ENCODE measurements around the gene HEXIM2. TPM values are rescaled to one million over a fixed set of nuclear protein-coding genes. Genes with fewer than 3 reads are reported as not detected.

Gene HEXIM2
- total and polyA plus RNA-seq, 2 of the 4 experiments (the other 2 are of a cell fraction): 4.5 to 6.1 TPM

DNA sequence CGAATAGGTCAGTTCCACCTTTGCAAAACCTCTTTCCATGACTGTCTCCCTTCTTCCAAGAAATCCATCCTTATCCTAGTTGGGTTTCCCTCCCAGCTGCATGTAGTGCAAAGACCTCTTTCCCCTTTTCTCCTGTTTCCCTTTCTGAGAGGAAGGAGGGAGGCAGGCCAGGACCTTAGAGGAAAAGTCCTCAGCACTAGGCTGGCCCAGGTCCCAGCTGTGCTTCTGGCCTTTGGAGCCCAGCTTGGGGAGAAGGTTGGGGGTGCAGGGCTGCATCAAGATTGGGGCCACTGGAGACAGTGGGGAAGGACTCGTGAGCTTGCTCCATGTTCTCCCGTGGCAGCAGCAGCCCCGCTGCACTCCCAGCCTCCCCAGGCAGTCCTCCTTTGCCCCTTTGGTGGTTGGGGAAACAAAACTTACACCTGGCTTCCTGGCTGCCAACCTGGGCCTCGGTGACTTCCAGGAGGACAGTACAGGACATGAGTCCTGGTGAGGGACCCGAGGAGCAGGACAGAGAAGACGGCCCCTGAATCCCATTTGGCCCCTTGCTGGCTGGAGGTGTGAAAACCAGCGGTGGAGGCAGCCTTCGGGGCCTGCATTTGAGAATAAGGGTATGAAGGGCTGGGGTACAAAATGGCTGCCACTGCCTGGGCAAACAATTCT is 481 bp downstream of the HEXIM2 start:
- Histone ChIP-seq H2AK5ac (ENCODE audit: low read depth, low read length) (peak overlapping the region; percentile 86), H2BK15ac (ENCODE audit: low read depth, low read length) (no peak overlapping the region), H3K4me1 (ENCODE audit: control insufficient read depth, insufficient read depth, low read length) (peaks cover 17% of the 10 kb centered on the region), H2AK9ac (replicated peaks; ENCODE audit: low read depth, low read length, poor library complexity) (peak overlapping the region; percentile 78), H4K20me1 (ENCODE audit: insufficient read depth, low read length) (peaks cover 6% of the 10 kb centered on the region), H3K27me3 (ENCODE audit: control insufficient read depth, insufficient read depth, low read length) (no peaks in the 10 kb centered on the region), H4K8ac (ENCODE audit: low read depth in 2 of 2, low read length in 2 of 2) (peak overlapping the region; percentile 60 to 97), H3K14ac (replicated peaks; ENCODE audit: low read depth, low read length) (peak overlapping the region; percentile 72), H2AFZ (replicated peaks; ENCODE audit: low read length, poor library complexity) (peak overlapping the region; percentile 93), H3K4me2 (ENCODE audit: low read depth, low read length) (peak overlapping the region; percentile 85), H2BK5ac (ENCODE audit: low read depth, low read length, poor library complexity, severe bottlenecking) (peak overlapping the region; percentile 61), H4K91ac (ENCODE audit: insufficient read depth, low read depth, low read length) (peak overlapping the region; percentile 74), H3K9me1 (ENCODE audit: insufficient read depth, low read length) (peaks cover 19% of the 10 kb centered on the region), H3K18ac (ENCODE audit: low read depth, low read length) (peak overlapping the region; percentile 17; the same call in 1 of the 2 replicates), H3K23ac (ENCODE audit: low read depth, low read length) (peak overlapping the region; percentile 26), H3K4me3 (ENCODE audit: insufficient read depth, low read depth, low read length) (peak overlapping the region; percentile 21), H2BK20ac (ENCODE audit: low read depth, low read length) (0 out of 2 replicates have a peak overlapping the region, but pooled peaks have one; percentile 3), H2BK120ac (ENCODE audit: low read depth, low read length) (peak overlapping the region; percentile 2; the same call in 1 of the 2 replicates), H3K4ac (ENCODE audit: low read depth, low read length) (peak overlapping the region; percentile 45), H3K9me3 (ENCODE audit: control insufficient read depth, insufficient read depth, low read length) (no peaks in the 10 kb centered on the region), H3K56ac (ENCODE audit: extremely low read depth, insufficient read depth, low read length) (peak overlapping the region; percentile 23), H3K27ac (ENCODE audit: insufficient read depth, low read length) (peak overlapping the region; percentile 55), H3K9ac (ENCODE audit: low read depth, low read length) (peak overlapping the region; percentile 64), H3K79me1 (ENCODE audit: low read depth in 1 of 2, low read length in 2 of 2) (peaks cover 5 to 44% of the 10 kb centered on the region in 2 experiments; a peak in 3 of 4 replicates), H3K36me3 (ENCODE audit: control insufficient read depth, insufficient read depth, low read length) (no peaks in the 10 kb centered on the region), H4K5ac (ENCODE audit: low read depth, low read length) (peak overlapping the region; percentile 82)
- POLR2A ChIA-PET (ENCODE audit: unreplicated experiment): interaction anchor here (0.7 to 3.1 kb wide), 3 partner anchors 10 to 247 kb away, joined by 3 to 53 read pairs (median 6); partner anchors contain the start of gene HEXIM1
- no peak for ATAC-seq (ENCODE audit: low read depth)
- in situ Hi-C loops (cut with MboI; ENCODE audit: low sequenced_read_pairs): no loop called here
- intact Hi-C loops (cut with micrococcal nuclease): no loop called here
- BruUV-seq (replicated peaks): no TSS peak
- dilution Hi-C loops (cut with HindIII; ENCODE audit: low sequenced_read_pairs, unreplicated experiment): no loop called here
- 58% methylated on average over 2 of the region's 9 CpGs; no CpG with 5 or more reads in 1 of the 2 experiments for WGBS, 2 experiments (ENCODE audit: extremely low coverage in 2 of 2, insufficient read length in 1 of 2)
- DNase-seq: no peak
- CTCF ChIA-PET: interaction anchor here (1.2 to 3.8 kb wide), 4 partner anchors 9 to 27 kb away, joined by 4 to 18 read pairs (median 8); partner anchors contain the start of gene ACBD4
- TF ChIP-seq RCOR1 (IDR thresholded peaks at IDR 0.05; ENCODE audit: insufficient replicate concordance, low read length): no peak
- TF ChIP-seq NFE2L2 (IDR thresholded peaks at IDR 0.05; ENCODE audit: low read depth, low read length): no peak
- TF ChIP-seq MAZ (IDR thresholded peaks at IDR 0.05; ENCODE audit: borderline replicate concordance, low read depth, low read length): no peak
- TF ChIP-seq, protein P1, sequence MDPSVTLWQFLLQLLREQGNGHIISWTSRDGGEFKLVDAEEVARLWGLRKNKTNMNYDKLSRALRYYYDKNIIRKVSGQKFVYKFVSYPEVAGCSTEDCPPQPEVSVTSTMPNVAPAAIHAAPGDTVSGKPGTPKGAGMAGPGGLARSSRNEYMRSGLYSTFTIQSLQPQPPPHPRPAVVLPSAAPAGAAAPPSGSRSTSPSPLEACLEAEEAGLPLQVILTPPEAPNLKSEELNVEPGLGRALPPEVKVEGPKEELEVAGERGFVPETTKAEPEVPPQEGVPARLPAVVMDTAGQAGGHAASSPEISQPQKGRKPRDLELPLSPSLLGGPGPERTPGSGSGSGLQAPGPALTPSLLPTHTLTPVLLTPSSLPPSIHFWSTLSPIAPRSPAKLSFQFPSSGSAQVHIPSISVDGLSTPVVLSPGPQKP (IDR thresholded peaks at IDR 0.05; ENCODE audit: borderline replicate concordance, low read depth, low read length): no peak
- no peak for TF ChIP-seq RFX5 (IDR thresholded peaks at IDR 0.05; ENCODE audit: low read depth, low read length)
- TF ChIP-seq MXI1 (IDR thresholded peaks at IDR 0.05; ENCODE audit: borderline replicate concordance, low read depth, low read length): no peak
- TF ChIP-seq, protein P2, sequence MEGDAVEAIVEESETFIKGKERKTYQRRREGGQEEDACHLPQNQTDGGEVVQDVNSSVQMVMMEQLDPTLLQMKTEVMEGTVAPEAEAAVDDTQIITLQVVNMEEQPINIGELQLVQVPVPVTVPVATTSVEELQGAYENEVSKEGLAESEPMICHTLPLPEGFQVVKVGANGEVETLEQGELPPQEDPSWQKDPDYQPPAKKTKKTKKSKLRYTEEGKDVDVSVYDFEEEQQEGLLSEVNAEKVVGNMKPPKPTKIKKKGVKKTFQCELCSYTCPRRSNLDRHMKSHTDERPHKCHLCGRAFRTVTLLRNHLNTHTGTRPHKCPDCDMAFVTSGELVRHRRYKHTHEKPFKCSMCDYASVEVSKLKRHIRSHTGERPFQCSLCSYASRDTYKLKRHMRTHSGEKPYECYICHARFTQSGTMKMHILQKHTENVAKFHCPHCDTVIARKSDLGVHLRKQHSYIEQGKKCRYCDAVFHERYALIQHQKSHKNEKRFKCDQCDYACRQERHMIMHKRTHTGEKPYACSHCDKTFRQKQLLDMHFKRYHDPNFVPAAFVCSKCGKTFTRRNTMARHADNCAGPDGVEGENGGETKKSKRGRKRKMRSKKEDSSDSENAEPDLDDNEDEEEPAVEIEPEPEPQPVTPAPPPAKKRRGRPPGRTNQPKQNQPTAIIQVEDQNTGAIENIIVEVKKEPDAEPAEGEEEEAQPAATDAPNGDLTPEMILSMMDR (conservative IDR thresholded peaks at IDR 0.05; ENCODE audit: low read depth, low read length): no peak
- no peak for TF ChIP-seq CHD1 (IDR thresholded peaks at IDR 0.05; ENCODE audit: low read depth, low read length)
- no peak for TF ChIP-seq CEBPB (IDR thresholded peaks at IDR 0.05; ENCODE audit: low read depth, low read length)
- TF ChIP-seq SMC3 (IDR thresholded peaks at IDR 0.05; ENCODE audit: low read depth, low read length): no peak
- TF ChIP-seq, protein P3, sequence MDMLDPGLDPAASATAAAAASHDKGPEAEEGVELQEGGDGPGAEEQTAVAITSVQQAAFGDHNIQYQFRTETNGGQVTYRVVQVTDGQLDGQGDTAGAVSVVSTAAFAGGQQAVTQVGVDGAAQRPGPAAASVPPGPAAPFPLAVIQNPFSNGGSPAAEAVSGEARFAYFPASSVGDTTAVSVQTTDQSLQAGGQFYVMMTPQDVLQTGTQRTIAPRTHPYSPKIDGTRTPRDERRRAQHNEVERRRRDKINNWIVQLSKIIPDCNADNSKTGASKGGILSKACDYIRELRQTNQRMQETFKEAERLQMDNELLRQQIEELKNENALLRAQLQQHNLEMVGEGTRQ (IDR thresholded peaks at IDR 0.05; ENCODE audit: low read depth, low read length): no peak
- no peak for TF ChIP-seq RAD21 (IDR thresholded peaks at IDR 0.05; ENCODE audit: low read length)
- no peak for TF ChIP-seq MAFK (IDR thresholded peaks at IDR 0.05; ENCODE audit: low read depth, low read length)
- no peak for TF ChIP-seq BHLHE40 (IDR thresholded peaks at IDR 0.05; ENCODE audit: low read depth, low read length)

Data from IMR-90 (cell line).